Measurements from ENCODE around the gene ECSCR. TPM values are rescaled to one million over a fixed set of nuclear protein-coding genes. Genes with fewer than 3 reads are reported as not detected.

The ECSCR gene
- total and polyA plus RNA-seq, 10 of the 15 experiments (the other 5 are each of a cell fraction or from before 2014, with no cell fraction given): 0.15 to 0.83 (median 0.23) TPM; not detected in 3

GRCh38 chr5:139473565-139473964 is 11.0 kb upstream of the ECSCR start:
- Histone ChIP-seq H4K20me1 (ENCODE audit: control insufficient read depth, insufficient read depth) (no peaks in the 10 kb centered on the region), H3K4me2 (ENCODE audit: control insufficient read depth, insufficient read depth) (no peak overlapping the region), H3K4me3 (no peak overlapping the region), H3K79me2 (ENCODE audit: control insufficient read depth, insufficient read depth, low read length) (no peaks in the 10 kb centered on the region), H3K9ac (ENCODE audit: control insufficient read depth, insufficient read depth, low read length) (no peak overlapping the region), H3K36me3 (ENCODE audit: control insufficient read depth in 2 of 2, insufficient read depth in 2 of 2, low read length in 1 of 2) (peaks cover 0 to 4% of the 10 kb centered on the region in 2 experiments; a peak in 2 of 4 replicates), H3K4me1 (ENCODE audit: control insufficient read depth, insufficient read depth, low read length) (peaks cover 12% of the 10 kb centered on the region), H2AFZ (ENCODE audit: control insufficient read depth, low read depth, low read length) (no peak overlapping the region), H3K9me3 (replicated peaks; ENCODE audit: control insufficient read depth, insufficient read depth, low read length) (no peaks in the 10 kb centered on the region), H3K27ac (ENCODE audit: control insufficient read depth, insufficient read depth) (no peak overlapping the region), H3K27me3 (replicated peaks in 1 of 2; ENCODE audit: control insufficient read depth in 2 of 2, insufficient read depth in 2 of 2, low read length in 1 of 2) (no peaks in the 10 kb centered on the region)
- no peak for DNase-seq (ENCODE audit: low read depth, low spot score)
- CTCF ChIA-PET: interaction anchor here (1.0 to 2.1 kb wide), 5 partner anchors 9 to 40 kb away, joined by 3 to 10 read pairs (median 5); partner anchors contain the start of gene STING1
- TF ChIP-seq SUZ12 (IDR thresholded peaks at IDR 0.05; ENCODE audit: unreplicated experiment) (no peak), EED (IDR thresholded peaks at IDR 0.05; ENCODE audit: low read depth) (0 out of 2 replicates have a peak, but pooled peaks have one; percentile 16), CTCF (IDR thresholded peaks at IDR 0.05 in 2 of 3, conservative IDR thresholded peaks at IDR 0.05 in 1 of 3; ENCODE audit: control insufficient read depth in 2 of 3, extremely low read depth in 1 of 3, insufficient read depth in 1 of 3, low read depth in 3 of 3, low read length in 3 of 3) (peak in 1 of 3 experiments; percentile 3; a peak in 1 of 6 replicates), ATF2 (IDR thresholded peaks at IDR 0.05; ENCODE audit: low read length) (no peak), KLF5 (IDR thresholded peaks at IDR 0.05; ENCODE audit: partially characterized antibody) (no peak), RELB (IDR thresholded peaks at IDR 0.05; ENCODE audit: low read depth) (no peak)
- SMC1A ChIA-PET (ENCODE audit: uncharacterized antibody, unreplicated experiment): interaction anchor here (1.0 kb wide), 1 partner anchor 9 kb away, joined by 3 read pairs; the partner anchor contains the start of gene STING1
- intact Hi-C loops (cut with micrococcal nuclease; ENCODE audit: unreplicated experiment): no loop called here
- in situ Hi-C loops (cut with MboI): no loop called here
- RAD21 ChIA-PET (ENCODE audit: unreplicated experiment): interaction anchor here (1.2 to 1.9 kb wide), 4 partner anchors 11 to 50 kb away, joined by 3 to 5 read pairs (median 4); partner anchors contain the start of gene ECSCR
- POLR2A ChIA-PET: interaction anchor here (1.0 to 1.3 kb wide), 2 partner anchors 15 to 35 kb away, joined by 3 to 4 read pairs; partner anchors contain the start of gene DNAJC18
- WGBS (ENCODE audit: insufficient coverage, insufficient replicate concordance, low lambda C conversion rate, missing lambda C conversion rate): 31% methylated on average over 2 of the region's 2 CpGs
- peak; percentile 32 for ATAC-seq
- no peak for FAIRE-seq
- no TSS peak for BruUV-seq (replicated peaks)

Data from GM12878 (cell line).